Smooth muscle cell (in vitro differentiated cells): Measurements from ENCODE around the gene USP53. TPM values are rescaled to one million over a fixed set of nuclear protein-coding genes. Genes with fewer than 3 reads are reported as not detected.

Source experiments
- DNase-seq: peaks from one replicate; lab custom pipeline; 2025; ENCODE audit not compliant: unreplicated experiment; lab: John Stamatoyannopoulos, UW
- H2AFZ ChIP-seq: fragments of 200-600 bp; sonication (generic); 2 replicates; pipeline ENCODE4 v1.6.0; 2016; ENCODE audit warnings: antibody characterized with exemption, low read depth, mild to moderate bottlenecking
- H3F3A ChIP-seq: fragments of 200-600 bp; sonication (generic); 2 replicates; pipeline ENCODE4 v1.6.0; 2017; ENCODE audit warnings: antibody characterized with exemption, low read depth
- H3K27ac ChIP-seq: fragments of 200-600 bp; sonication (generic); 2 replicates; pipeline ENCODE4 v1.5.1; 2016; ENCODE audit warnings: low read depth, mild to moderate bottlenecking
- H3K27me3 ChIP-seq: fragments of 200-600 bp; sonication (generic); 2 replicates; pipeline ENCODE4 v1.6.1; 2016; ENCODE audit warnings: low read depth, mild to moderate bottlenecking
- H3K36me3 ChIP-seq: fragments of 200-600 bp; sonication (generic); 2 replicates; pipeline ENCODE4 v1.5.1; 2016; ENCODE audit warnings: low read depth
- H3K4me1 ChIP-seq: fragments of 200-600 bp; sonication (generic); 2 replicates; pipeline ENCODE4 v1.5.1; 2016; ENCODE audit warnings: low read depth
- H3K4me2 ChIP-seq: fragments of 200-600 bp; sonication (generic); 2 replicates; pipeline ENCODE4 v1.6.0; 2016; ENCODE audit warnings: mild to moderate bottlenecking
- H3K4me3 ChIP-seq: fragments of 200-600 bp; sonication (generic); 2 replicates; pipeline ENCODE4 v1.5.1; 2016; ENCODE audit warnings: mild to moderate bottlenecking
- H3K79me2 ChIP-seq: fragments of 200-600 bp; sonication (generic); 2 replicates; pipeline ENCODE4 v1.6.0; 2016; ENCODE audit warnings: low read depth, mild to moderate bottlenecking
- H3K9ac ChIP-seq: fragments of 200-600 bp; sonication (generic); 2 replicates; pipeline ENCODE4 v1.6.0; 2016; ENCODE audit warnings: low read depth
- H3K9me3 ChIP-seq: fragments of 200-600 bp; sonication (generic); replicated peaks from 2 replicates; pipeline ENCODE4 v1.5.1; 2016; ENCODE audit warnings: low read depth
- H4K20me1 ChIP-seq: fragments of 200-600 bp; sonication (generic); 2 replicates; pipeline ENCODE4 v1.6.0; 2016; ENCODE audit warnings: low read depth
- CTCF ChIP-seq: fragments of 200-600 bp; sonication (generic); IDR thresholded peaks from 2 replicates; pipeline ENCODE4 v1.5.1; 2017; ENCODE audit warnings: borderline replicate concordance, mild to moderate bottlenecking, antibody characterized with exemption; ENCODE audit not compliant: insufficient read depth, poor library complexity, severe bottlenecking
- WGBS: methylation state at CpG from one replicate; pipeline ENCODE4 v1.1.7; 2016; ENCODE audit warnings: low lambda C conversion rate; 5-methylcytosine and 5-hydroxymethylcytosine counted together
- polyA plus RNA-seq: library from polyadenylated mRNA; unstranded; fragments of >200 nt; fragmentation: Nextera tagmentation; extraction: Ambion mirVana; gene quantifications from 2 replicates; pipeline ENCODE4 v1.2.1, GENCODE V29; 2016
- total RNA-seq: library from RNA; depleted of rRNA; stranded (reverse); fragments of >200 nt; gene quantifications from 2 replicates; pipeline ENCODE4 v1.2.3, GENCODE V29; 2014

The USP53 gene
- total and polyA plus RNA-seq, 2 experiments from 2014 or later = 4.2 to 16.3 TPM

GRCh38 chr4:119261986-119262385 is 49.5 kb downstream of the USP53 start:
- Histone ChIP-seq H3K27me3 (no peaks in the 10 kb centered on the region), H3K4me2 (no peak overlapping the region), H3K9ac (no peak overlapping the region), H4K20me1 (no peaks in the 10 kb centered on the region), H3F3A (no peaks in the 10 kb centered on the region), H3K27ac (no peak overlapping the region), H2AFZ (no peak overlapping the region), H3K79me2 (no peaks in the 10 kb centered on the region), H3K9me3 (no peaks in the 10 kb centered on the region), H3K36me3 (no peaks in the 10 kb centered on the region), H3K4me1 (no peaks in the 10 kb centered on the region), H3K4me3 (no peak overlapping the region)
- WGBS = 98% methylated on average over 1 of the region's 1 CpG
- no peak for TF ChIP-seq CTCF
- no peak for DNase-seq

GRCh38 chr4:119264743-119265142 is 52.2 kb downstream of the USP53 start:
- no peaks in the 10 kb centered on the region for H3K36me3 ChIP-seq
- H3K79me2 ChIP-seq = no peaks in the 10 kb centered on the region
- TF ChIP-seq CTCF = no peak
- no peaks in the 10 kb centered on the region for H3K4me1 ChIP-seq
- H3K9me3 ChIP-seq = no peaks in the 10 kb centered on the region
- no peak overlapping the region for H3K27ac ChIP-seq
- H4K20me1 ChIP-seq = no peaks in the 10 kb centered on the region
- H3K4me2 ChIP-seq = no peak overlapping the region
- WGBS = 92% methylated on average over 1 of the region's 1 CpG
- no peak overlapping the region for H2AFZ ChIP-seq
- H3K27me3 ChIP-seq = no peaks in the 10 kb centered on the region
- no peak overlapping the region for H3K4me3 ChIP-seq
- DNase-seq = no peak
- no peak overlapping the region for H3K9ac ChIP-seq
- H3F3A ChIP-seq = no peaks in the 10 kb centered on the region

GRCh38 chr4:119266153-119266552 is 53.6 kb downstream of the USP53 start:
- no peaks in the 10 kb centered on the region for H3K27me3 ChIP-seq
- no peak for TF ChIP-seq CTCF
- whole genome bisulfite sequencing = 59% methylated on average over 4 of the region's 4 CpGs

GRCh38 chr4:119268466-119268865 is 56.0 kb downstream of the USP53 start:
- Histone ChIP-seq H3K79me2 (no peaks in the 10 kb centered on the region), H3K27ac (no peak overlapping the region), H3K36me3 (no peaks in the 10 kb centered on the region), H3K4me1 (no peaks in the 10 kb centered on the region), H3K27me3 (no peaks in the 10 kb centered on the region), H3K9ac (no peak overlapping the region), H3F3A (no peaks in the 10 kb centered on the region), H2AFZ (no peak overlapping the region), H3K9me3 (no peaks in the 10 kb centered on the region), H3K4me3 (no peak overlapping the region), H3K4me2 (no peak overlapping the region), H4K20me1 (no peaks in the 10 kb centered on the region)
- no peak for TF ChIP-seq CTCF
- DNase-seq = no peak
- WGBS = 87% methylated on average over 3 of the region's 3 CpGs

More at GRCh38 chr4:119266153-119266552, 53.6 kb downstream of the USP53 start:
- Histone ChIP-seq H3K9ac (no peak overlapping the region), H2AFZ (no peak overlapping the region), H3K9me3 (no peaks in the 10 kb centered on the region), H4K20me1 (no peaks in the 10 kb centered on the region), H3K79me2 (no peaks in the 10 kb centered on the region), H3K4me2 (no peak overlapping the region), H3K36me3 (no peaks in the 10 kb centered on the region), H3K27ac (no peak overlapping the region), H3K4me3 (no peak overlapping the region), H3F3A (no peaks in the 10 kb centered on the region), H3K4me1 (no peaks in the 10 kb centered on the region)
- DNase-seq = no peak
